ENCODE data around the gene HS2ST1. TPM values are rescaled to one million over a fixed set of nuclear protein-coding genes. Genes with fewer than 3 reads are reported as not detected.

HS2ST1 gene
- polyA plus RNA-seq, 2 of the 4 experiments (the other 2 are of a cell fraction): 15.7 to 26.7 TPM

GRCh38 chr1:86993269-86993985, 79.0 kb downstream of the HS2ST1 start:
- Histone ChIP-seq H3K4me1 (peaks cover 17% of the 10 kb centered on the region), H3K27ac (peak overlapping the region; percentile 38 to 74; a peak in 5 of 6 replicates), H3K9me3 (no peaks in the 10 kb centered on the region), H3K4me2 (peak overlapping the region; percentile 60), H3K4me3 (no peak overlapping the region)
- POLR2A ChIA-PET: no interaction called here
- no peak for FAIRE-seq
- WGBS (ENCODE audit: missing lambda C conversion rate): 33% methylated on average over 4 of the region's 4 CpGs
- DNase-seq (ENCODE audit: low read depth in 1 of 2, low spot score in 1 of 2): no peak
- peak in 1 of 2 experiments; percentile 74; a peak in 3 of 6 replicates for ATAC-seq
- TF ChIP-seq PHF8 (IDR thresholded peaks at IDR 0.05; ENCODE audit: borderline replicate concordance, low read depth): no peak
- TF ChIP-seq GATA3 (IDR thresholded peaks at IDR 0.05; ENCODE audit: borderline replicate concordance): peak; percentile 75
- no peak for TF ChIP-seq NFE2L2 (conservative IDR thresholded peaks at IDR 0.05; ENCODE audit: low read length)
- no peak for TF ChIP-seq ESRRA (IDR thresholded peaks at IDR 0.05; ENCODE audit: borderline replicate concordance, low read length)
- TF ChIP-seq RNF2 (IDR thresholded peaks at IDR 0.05; ENCODE audit: borderline replicate concordance, low read depth): no peak
- no peak for TF ChIP-seq KDM1A (IDR thresholded peaks at IDR 0.05; ENCODE audit: low read depth)
- no peak for TF ChIP-seq HES2 (IDR thresholded peaks at IDR 0.05)
- no peak for TF ChIP-seq MAFK (IDR thresholded peaks at IDR 0.05; ENCODE audit: partially characterized antibody)
- no peak for TF ChIP-seq RCOR1 (IDR thresholded peaks at IDR 0.05; ENCODE audit: low read depth, low read length)
- TF ChIP-seq, protein P1, sequence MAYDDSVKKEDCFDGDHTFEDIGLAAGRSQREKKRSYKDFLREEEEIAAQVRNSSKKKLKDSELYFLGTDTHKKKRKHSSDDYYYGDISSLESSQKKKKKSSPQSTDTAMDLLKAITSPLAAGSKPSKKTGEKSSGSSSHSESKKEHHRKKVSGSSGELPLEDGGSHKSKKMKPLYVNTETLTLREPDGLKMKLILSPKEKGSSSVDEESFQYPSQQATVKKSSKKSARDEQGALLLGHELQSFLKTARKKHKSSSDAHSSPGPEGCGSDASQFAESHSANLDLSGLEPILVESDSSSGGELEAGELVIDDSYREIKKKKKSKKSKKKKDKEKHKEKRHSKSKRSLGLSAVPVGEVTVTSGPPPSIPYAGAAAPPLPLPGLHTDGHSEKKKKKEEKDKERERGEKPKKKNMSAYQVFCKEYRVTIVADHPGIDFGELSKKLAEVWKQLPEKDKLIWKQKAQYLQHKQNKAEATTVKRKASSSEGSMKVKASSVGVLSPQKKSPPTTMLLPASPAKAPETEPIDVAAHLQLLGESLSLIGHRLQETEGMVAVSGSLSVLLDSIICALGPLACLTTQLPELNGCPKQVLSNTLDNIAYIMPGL (CRISPR knock-in tag; IDR thresholded peaks at IDR 0.05; ENCODE audit: borderline replicate concordance): no peak
- TF ChIP-seq BHLHE40 (IDR thresholded peaks at IDR 0.05; ENCODE audit: low read depth, low read length): no peak
- no peak for TF ChIP-seq HOXB13 (CRISPR knock-in tag; IDR thresholded peaks at IDR 0.05; ENCODE audit: low read depth)
- TF ChIP-seq FOSL2 (IDR thresholded peaks at IDR 0.05): no peak
- TF ChIP-seq FOSL2 (CRISPR knock-in tag; IDR thresholded peaks at IDR 0.05): peak; percentile 37
- TF ChIP-seq, protein P2, sequence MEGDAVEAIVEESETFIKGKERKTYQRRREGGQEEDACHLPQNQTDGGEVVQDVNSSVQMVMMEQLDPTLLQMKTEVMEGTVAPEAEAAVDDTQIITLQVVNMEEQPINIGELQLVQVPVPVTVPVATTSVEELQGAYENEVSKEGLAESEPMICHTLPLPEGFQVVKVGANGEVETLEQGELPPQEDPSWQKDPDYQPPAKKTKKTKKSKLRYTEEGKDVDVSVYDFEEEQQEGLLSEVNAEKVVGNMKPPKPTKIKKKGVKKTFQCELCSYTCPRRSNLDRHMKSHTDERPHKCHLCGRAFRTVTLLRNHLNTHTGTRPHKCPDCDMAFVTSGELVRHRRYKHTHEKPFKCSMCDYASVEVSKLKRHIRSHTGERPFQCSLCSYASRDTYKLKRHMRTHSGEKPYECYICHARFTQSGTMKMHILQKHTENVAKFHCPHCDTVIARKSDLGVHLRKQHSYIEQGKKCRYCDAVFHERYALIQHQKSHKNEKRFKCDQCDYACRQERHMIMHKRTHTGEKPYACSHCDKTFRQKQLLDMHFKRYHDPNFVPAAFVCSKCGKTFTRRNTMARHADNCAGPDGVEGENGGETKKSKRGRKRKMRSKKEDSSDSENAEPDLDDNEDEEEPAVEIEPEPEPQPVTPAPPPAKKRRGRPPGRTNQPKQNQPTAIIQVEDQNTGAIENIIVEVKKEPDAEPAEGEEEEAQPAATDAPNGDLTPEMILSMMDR (IDR thresholded peaks at IDR 0.05): no peak
- TF ChIP-seq HOXB5 (CRISPR knock-in tag; IDR thresholded peaks at IDR 0.05): no peak
- no peak for TF ChIP-seq USF2 (IDR thresholded peaks at IDR 0.05)
- TF ChIP-seq REST (IDR thresholded peaks at IDR 0.05): no peak
- TF ChIP-seq EHMT2 (IDR thresholded peaks at IDR 0.05; ENCODE audit: low read depth): no peak
- CTCF ChIA-PET: interaction anchor here (0.9 kb wide), 1 partner anchor 223 kb away, joined by 3 read pairs; no protein-coding TSS in a partner anchor
